K562 (cell line): ENCODE data around the gene HHATL. TPM values are rescaled to one million over a fixed set of nuclear protein-coding genes. Genes with fewer than 3 reads are reported as not detected.

Experiments
- DLX4 ChIP-seq: fragments of 250-450 bp; sonication (Bioruptor Pico); IDR thresholded peaks from 2 replicates; pipeline ENCODE4 v1.6.1; 2021; ENCODE audit warnings: mild to moderate bottlenecking
- EWSR1 ChIP-seq: fragments of 450-650 bp; IDR thresholded peaks from 2 replicates; pipeline ENCODE4 v1.6.1; 2018; ENCODE audit warnings: borderline replicate concordance, mild to moderate bottlenecking, low read depth, moderate library complexity; ENCODE audit not compliant: partially characterized antibody
- NELFE ChIP-seq: IDR thresholded peaks from 2 replicates; pipeline ENCODE4 v1.6.1; 2011; ENCODE audit warnings: mild to moderate bottlenecking; ENCODE audit not compliant: insufficient read depth, insufficient read length
- TAF1 ChIP-seq: IDR thresholded peaks from 2 replicates; pipeline ENCODE4 v1.6.1; 2011; ENCODE audit warnings: mild to moderate bottlenecking, low read length, moderate library complexity; ENCODE audit not compliant: insufficient read depth, control insufficient read depth, severe bottlenecking; ENCODE audit errors: extremely low read depth
- TBL1XR1 ChIP-seq, 2 experiments: IDR thresholded peaks; 2 replicates each; pipeline ENCODE4 v1.6.1; 2012; ENCODE audit warnings: improper control_type of control experiment in 2 of 2, low read length in 2 of 2, mild to moderate bottlenecking in 1 of 2
- TEAD4 ChIP-seq, 2 experiments: sonication (generic) in 1 of 2; formaldehyde crosslinking in 1 of 2; IDR thresholded peaks; 2 replicates each; pipeline versions ENCODE4 v1.6.1 to v1.8.0; 2012 to 2022; ENCODE audit warnings: borderline replicate concordance in 1 of 2, inconsistent platforms in 1 of 2, low read length in 1 of 2, mild to moderate bottlenecking in 1 of 2, missing genetic modification reagents in 1 of 2
- ZNF318 ChIP-seq, 2 experiments: fragments of 450-650 bp; IDR thresholded peaks; 2 replicates each; pipeline ENCODE4 v1.6.1; 2016; ENCODE audit warnings: mild to moderate bottlenecking in 2 of 2, borderline replicate concordance in 1 of 2, low read depth in 1 of 2, moderate library complexity in 1 of 2
- polyA plus RNA-seq, 8 experiments: library from polyadenylated mRNA; depleted of rRNA in 4 of 8; stranded (reverse) in 5 of 8; unstranded in 3 of 8; fragments of >200 nt; fragmentation: Nextera tagmentation in 2 of 8; fragmentation: Illumina TruSeq in 1 of 8; extraction: Ambion mirVana in 2 of 8; extraction: Trizol in 1 of 8; gene quantifications; 2 replicates each; pipeline versions ENCODE4 v1.2.1 to v1.2.3, GENCODE V29; 2011 to 2014; ENCODE audit warnings: inconsistent platforms in 1 of 8, missing spikeins in 1 of 8
- total RNA-seq, 7 experiments: library from RNA; depleted of rRNA in 6 of 7; stranded (reverse); fragments of >200 nt in 6 of 7; fragmentation: Illumina TruSeq in 2 of 7; extraction: Trizol in 2 of 7; gene quantifications; 2 replicates each; pipeline versions ENCODE4 v1.2.1 to v1.2.3, GENCODE V29; 2011 to 2021; ENCODE audit warnings: low replicate concordance in 1 of 7

Gene HHATL
- total and polyA plus RNA-seq, 9 of the 15 experiments (the other 6 are each of a cell fraction or from before 2014, with no cell fraction given): not detected

DNA sequence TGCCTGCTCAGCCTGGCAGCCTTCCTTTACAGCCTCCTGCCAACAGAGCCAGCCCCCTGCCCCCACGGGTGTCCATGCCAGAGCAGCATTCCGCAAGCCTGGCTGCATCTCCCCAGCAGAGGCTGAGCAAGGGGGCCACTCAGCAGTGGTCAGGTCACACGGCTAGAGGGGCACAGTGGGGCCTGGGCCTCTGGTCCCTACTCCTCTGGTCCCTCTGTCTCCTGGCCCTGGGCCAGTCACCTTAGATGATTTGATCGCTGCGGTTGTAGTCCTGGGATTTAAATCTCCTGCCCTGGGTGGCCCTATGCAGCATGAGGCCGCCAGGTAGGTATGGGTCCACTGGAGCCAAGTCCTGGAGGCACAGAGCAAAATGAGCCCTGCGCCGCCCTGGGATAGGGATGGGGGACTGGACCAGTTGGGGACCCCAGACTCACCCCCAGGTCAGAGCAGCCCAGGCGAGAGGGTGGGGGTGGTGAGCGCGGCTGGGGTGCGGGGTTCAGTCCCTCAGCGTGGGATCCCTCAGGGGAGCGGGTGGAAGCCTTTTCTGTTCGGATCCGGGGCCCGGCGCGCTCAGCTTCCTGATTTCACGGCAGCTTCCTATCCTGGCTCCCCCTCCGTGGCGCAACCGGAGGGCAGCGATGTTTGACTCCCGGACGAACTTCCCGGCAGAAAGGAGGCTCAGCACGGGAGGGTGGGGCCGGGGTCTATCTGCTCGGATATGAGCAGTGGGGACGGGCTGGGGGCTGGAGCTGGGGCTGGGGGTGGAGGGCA lies 48.9 kb downstream of the HHATL start, which contains the start of gene ZBTB47 (continued):
- no peak for TF ChIP-seq DLX4 (CRISPR knock-in tag)
- TF ChIP-seq ZNF318 (IDR thresholded peaks at IDR 0.05; ENCODE audit: borderline replicate concordance in 1 of 2, low read depth in 1 of 2): no peak
- TF ChIP-seq TBL1XR1 (IDR thresholded peaks at IDR 0.05; ENCODE audit: low read length in 2 of 2): no peak
- TF ChIP-seq TEAD4 (IDR thresholded peaks at IDR 0.05; ENCODE audit: low read length): no peak
- peak; percentile 58; the same call in 1 of the 2 replicates for TF ChIP-seq TEAD4 (CRISPR knock-in tag; IDR thresholded peaks at IDR 0.05; ENCODE audit: borderline replicate concordance)
- TF ChIP-seq NELFE: no peak
- peak; percentile 15 for TF ChIP-seq TAF1
- TF ChIP-seq EWSR1: no peak
